Endothelial cell of umbilical vein (primary cell): ENCODE results near the gene PDE4B.

Experiments used
- CTCF ChIP-seq, 2 donors: IDR thresholded peaks; 1 replicate in 1 of 2; 2 replicates in 1 of 2; pipeline ENCODE4 v1.5.1; 2011; ENCODE audit warnings: low read length in 2 of 2, mild to moderate bottlenecking in 2 of 2, moderate library complexity in 2 of 2, control low read depth in 1 of 2, inconsistent platforms in 1 of 2, low read depth in 1 of 2; ENCODE audit not compliant: insufficient read depth in 1 of 2; ENCODE audit errors: extremely low read depth in 1 of 2
- EZH2 ChIP-seq: IDR thresholded peaks from 2 replicates; pipeline ENCODE4 v1.6.1; 2012; ENCODE audit warnings: borderline replicate concordance, low read depth, mild to moderate bottlenecking, moderate library complexity, low read length, inconsistent platforms; ENCODE audit not compliant: severe bottlenecking
- POLR2A ChIP-seq: IDR thresholded peaks from 2 replicates; pipeline ENCODE4 v1.6.1; 2012; ENCODE audit warnings: low read depth, mild to moderate bottlenecking, control low read depth, low read length

GRCh38 chr1:65840683-65841082, 48.0 kb downstream of the PDE4B start:
- TF ChIP-seq CTCF (IDR thresholded peaks at IDR 0.05; ENCODE audit: extremely low read depth in 1 of 2, insufficient read depth in 1 of 2, low read depth in 1 of 2, low read length in 2 of 2) (no peak), POLR2A (no peak), EZH2 (no peak)
